K562 (cell line): Measurements from ENCODE around the gene LAMTOR4. TPM values are rescaled to one million over a fixed set of nuclear protein-coding genes. Genes with fewer than 3 reads are reported as not detected.

Experiments
- ARID1B ChIP-seq: fragments of 450-650 bp; IDR thresholded peaks from 2 replicates; pipeline ENCODE4 v1.6.1; 2016; ENCODE audit warnings: antibody characterized with exemption, mild to moderate bottlenecking, inconsistent platforms
- ARID2 ChIP-seq: fragments of 450-650 bp; IDR thresholded peaks from 2 replicates; pipeline ENCODE4 v1.6.1; 2017; ENCODE audit warnings: antibody characterized with exemption, mild to moderate bottlenecking
- BMI1 ChIP-seq: fragments of 150-350 bp; IDR thresholded peaks from 2 replicates; pipeline ENCODE4 v1.6.1; 2014; ENCODE audit warnings: low read length
- CBFA2T3 ChIP-seq: fragments of 450-650 bp; IDR thresholded peaks from 2 replicates; pipeline ENCODE4 v1.6.1; 2017
- CC2D1A ChIP-seq: fragments of 450-650 bp; IDR thresholded peaks from 2 replicates; pipeline ENCODE4 v1.6.1; 2017; ENCODE audit warnings: mild to moderate bottlenecking
- DNMT1 ChIP-seq: fragments of 450-650 bp; IDR thresholded peaks from 2 replicates; pipeline ENCODE4 v1.6.1; 2016; ENCODE audit warnings: antibody characterized with exemption, mild to moderate bottlenecking
- DPF2 ChIP-seq: fragments of 450-650 bp; IDR thresholded peaks from 2 replicates; pipeline ENCODE4 v1.6.1; 2016
- E2F4 ChIP-seq: sonication (generic); formaldehyde crosslinking; IDR thresholded peaks from 2 replicates; pipeline ENCODE4 v1.8.0; 2022; ENCODE audit warnings: mild to moderate bottlenecking, low read depth, missing genetic modification reagents
- FUS ChIP-seq: fragments of 200-400 bp; formaldehyde crosslinking; optimal IDR thresholded peaks from 2 replicates; pipeline ENCODE3; 2017; ENCODE audit warnings: low read depth, low read length
- HDAC1 ChIP-seq, 2 experiments: fragments of 450-650 bp; IDR thresholded peaks; 2 replicates each; pipeline ENCODE4 v1.6.1; 2016 to 2017; ENCODE audit warnings: inconsistent platforms in 1 of 2, mild to moderate bottlenecking in 1 of 2, moderate library complexity in 1 of 2
- HLTF ChIP-seq: fragments of 450-650 bp; IDR thresholded peaks from 2 replicates; pipeline ENCODE4 v1.6.1; 2016
- MLLT1 ChIP-seq, 2 experiments: fragments of 450-650 bp; IDR thresholded peaks; 2 replicates each; pipeline ENCODE4 v1.6.1; 2016
- MTA2 ChIP-seq: fragments of 450-650 bp; IDR thresholded peaks from 2 replicates; pipeline ENCODE4 v1.6.1; 2016; ENCODE audit warnings: low read depth
- MXD1 ChIP-seq: fragments of 250-450 bp; sonication (Bioruptor Pico); IDR thresholded peaks from 2 replicates; pipeline ENCODE4 v1.8.0; 2021; ENCODE audit warnings: borderline replicate concordance, mild to moderate bottlenecking, moderate library complexity; ENCODE audit not compliant: poor library complexity, severe bottlenecking
- PHB2 ChIP-seq: fragments of 450-650 bp; IDR thresholded peaks from 2 replicates; pipeline ENCODE4 v1.6.1; 2017; ENCODE audit warnings: low read depth
- RB1 ChIP-seq: fragments of 450-650 bp; IDR thresholded peaks from 2 replicates; pipeline ENCODE4 v1.6.1; 2017; ENCODE audit warnings: low read depth, mild to moderate bottlenecking
- SMARCA4 ChIP-seq: fragments of 450-650 bp; IDR thresholded peaks from 2 replicates; pipeline ENCODE4 v1.6.1; 2016
- TAL1 ChIP-seq: fragments of 450-650 bp; IDR thresholded peaks from 2 replicates; pipeline ENCODE4 v1.6.1; 2016; ENCODE audit warnings: mild to moderate bottlenecking
- ZBTB2 ChIP-seq: fragments of 450-650 bp; IDR thresholded peaks from 2 replicates; pipeline ENCODE4 v1.6.1; 2016; ENCODE audit warnings: antibody characterized with exemption
- ZMIZ1 ChIP-seq, 2 experiments: fragments of 150-350 bp in 1 of 2; IDR thresholded peaks; 2 replicates each; pipeline ENCODE4 v1.6.1; 2012 to 2016; ENCODE audit warnings: low read depth in 2 of 2, low read length in 2 of 2, mild to moderate bottlenecking in 1 of 2, moderate library complexity in 1 of 2
- ZNF780A ChIP-seq: fragments of 250-450 bp; sonication (Bioruptor Pico); IDR thresholded peaks from 2 replicates; pipeline ENCODE4 v1.5.0; 2021; ENCODE audit warnings: mild to moderate bottlenecking
- polyA plus RNA-seq, 8 experiments: library from polyadenylated mRNA; depleted of rRNA in 4 of 8; stranded (reverse) in 5 of 8; unstranded in 3 of 8; fragments of >200 nt; fragmentation: Nextera tagmentation in 2 of 8; fragmentation: Illumina TruSeq in 1 of 8; extraction: Ambion mirVana in 2 of 8; extraction: Trizol in 1 of 8; gene quantifications; 2 replicates each; pipeline versions ENCODE4 v1.2.1 to v1.2.3, GENCODE V29; 2011 to 2014; ENCODE audit warnings: inconsistent platforms in 1 of 8, missing spikeins in 1 of 8
- total RNA-seq, 7 experiments: library from RNA; depleted of rRNA in 6 of 7; stranded (reverse); fragments of >200 nt in 6 of 7; fragmentation: Illumina TruSeq in 2 of 7; extraction: Trizol in 2 of 7; gene quantifications; 2 replicates each; pipeline versions ENCODE4 v1.2.1 to v1.2.3, GENCODE V29; 2011 to 2021; ENCODE audit warnings: low replicate concordance in 1 of 7

The LAMTOR4 gene
- total and polyA plus RNA-seq, 9 of the 15 experiments (the other 6 are each of a cell fraction or from before 2014, with no cell fraction given): 79.6 to 314 (median 195) TPM

GRCh38 chr7:100170101-100170897 is 21.6 kb downstream of the LAMTOR4 start (continued):
- TF ChIP-seq ZBTB2: peak; percentile 40; the same call in 1 of the 2 replicates
- peak in 1 of 2 experiments; percentile 69; a peak in 2 of 4 replicates for TF ChIP-seq HDAC1 (IDR thresholded peaks at IDR 0.05)
- TF ChIP-seq E2F4 (CRISPR knock-in tag): no peak
- peak; percentile 36 to 59; a peak in 1 of 4 replicates for TF ChIP-seq MLLT1 (IDR thresholded peaks at IDR 0.05)
- TF ChIP-seq ZNF780A (CRISPR knock-in tag): no peak
- TF ChIP-seq RB1: no peak
- peak; percentile 47; the same call in 1 of the 2 replicates for TF ChIP-seq DPF2
- TF ChIP-seq MTA2: peak; percentile 46; the same call in 1 of the 2 replicates
- TF ChIP-seq SMARCA4: peak; percentile 48; the same call in 1 of the 2 replicates
- TF ChIP-seq PHB2: peak; percentile 67; the same call in 1 of the 2 replicates
- 0 out of 2 replicates have a peak, but pooled peaks have one; percentile 22 for TF ChIP-seq CC2D1A
- no peak for TF ChIP-seq MXD1 (CRISPR knock-in tag)
- TF ChIP-seq BMI1: no peak
- 0 out of 2 replicates have a peak, but pooled peaks have one; percentile 20 for TF ChIP-seq ARID2
- TF ChIP-seq CBFA2T3: peak; percentile 70
- TF ChIP-seq FUS: no peak
- 0 out of 2 replicates have a peak, but pooled peaks have one; percentile 37 for TF ChIP-seq HLTF
- TF ChIP-seq ZMIZ1 (IDR thresholded peaks at IDR 0.05; ENCODE audit: low read depth in 2 of 2, low read length in 2 of 2): no peak
- TF ChIP-seq ARID1B: peak; percentile 62
- 0 out of 2 replicates have a peak, but pooled peaks have one; percentile 44 for TF ChIP-seq DNMT1
- TF ChIP-seq TAL1: peak; percentile 40; the same call in 1 of the 2 replicates
